Measurements from ENCODE around the gene CYP19A1.

Gene CYP19A1

DNA sequence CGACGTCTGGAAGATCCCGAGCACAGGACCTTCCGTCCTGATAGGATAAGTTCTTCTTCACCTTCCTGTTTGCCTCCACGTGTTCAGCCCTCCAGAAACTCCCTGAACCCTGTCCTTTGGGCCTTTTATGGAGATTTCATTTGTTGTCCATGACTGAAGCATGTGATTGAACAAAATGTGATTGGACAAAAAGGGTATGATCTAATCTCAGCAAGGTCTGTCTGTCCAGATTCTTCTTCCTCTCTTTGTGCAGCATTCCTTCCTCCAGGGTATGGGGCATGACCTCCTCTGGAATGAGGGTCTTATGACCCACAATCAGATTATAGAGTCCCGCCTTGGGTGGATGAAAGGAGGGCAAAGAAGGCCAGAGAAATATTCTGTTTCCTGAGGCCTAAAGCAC lies at the start of gene CYP19A1:
Gene CYP19A1, minus strand, starts transcription at position 101 of the 400 bp plus-strand sequence. CDS start 95,684 bp downstream, outside the sequence.
- DNase-seq, result no peak

DNA sequence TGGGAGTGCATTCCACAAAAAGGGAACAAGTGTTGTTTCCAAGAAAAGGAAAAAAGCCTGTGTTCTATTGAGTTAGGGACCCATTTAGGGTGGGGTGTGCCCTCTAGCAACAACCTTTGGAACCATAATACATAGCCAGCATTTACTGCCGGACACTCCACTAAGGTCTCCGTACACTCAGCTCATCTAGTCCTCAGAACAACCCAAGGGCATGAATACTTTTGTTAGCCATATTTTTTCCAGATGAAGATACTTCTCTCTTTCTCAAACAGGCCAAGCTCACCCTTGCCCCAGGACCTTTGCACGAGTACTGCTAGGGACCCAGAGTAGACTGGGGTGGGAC lies 49.3 kb upstream of the CYP19A1 start:
- no peak for DNase-seq

DNA sequence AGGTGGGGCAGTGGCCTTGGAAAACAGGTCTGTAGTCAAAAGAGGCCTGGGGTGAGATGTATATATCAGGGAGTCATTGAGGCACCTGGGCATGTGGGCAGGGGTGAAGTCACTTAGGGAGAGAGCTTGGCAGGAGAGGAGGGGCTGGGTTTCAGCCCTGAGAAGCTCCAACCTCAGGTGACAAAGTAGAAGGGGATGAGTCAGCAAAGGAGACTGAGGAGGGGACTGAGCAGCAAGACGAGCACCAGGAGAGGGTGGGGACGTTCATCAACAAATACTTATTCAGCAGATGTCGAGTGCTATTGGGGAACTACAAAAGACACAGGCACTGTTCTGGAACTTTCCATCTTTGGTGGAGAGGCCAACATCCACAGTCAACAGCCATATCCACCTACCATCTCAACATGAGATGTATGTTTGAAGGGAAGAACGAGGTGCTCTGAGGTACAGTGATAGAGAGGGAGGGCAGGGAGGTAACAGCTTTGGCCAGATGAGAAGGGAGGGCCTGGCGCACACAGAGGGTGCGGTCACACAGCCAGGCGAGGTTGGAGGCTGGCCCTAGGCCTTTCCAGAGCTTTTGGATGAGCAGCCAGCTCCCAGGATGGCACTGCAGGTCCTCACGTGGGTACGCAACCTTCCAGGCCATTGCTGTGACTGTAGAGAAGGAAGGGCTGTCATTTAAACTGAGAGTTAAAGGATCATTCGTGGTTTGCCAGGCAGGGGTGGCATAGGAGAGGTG lies 48.7 kb upstream of the CYP19A1 start:
- no peak for DNase-seq

GRCh38 chr15:51386486-51386885 lies 48.1 kb upstream of the CYP19A1 start:
- no peak for DNase-seq

DNA sequence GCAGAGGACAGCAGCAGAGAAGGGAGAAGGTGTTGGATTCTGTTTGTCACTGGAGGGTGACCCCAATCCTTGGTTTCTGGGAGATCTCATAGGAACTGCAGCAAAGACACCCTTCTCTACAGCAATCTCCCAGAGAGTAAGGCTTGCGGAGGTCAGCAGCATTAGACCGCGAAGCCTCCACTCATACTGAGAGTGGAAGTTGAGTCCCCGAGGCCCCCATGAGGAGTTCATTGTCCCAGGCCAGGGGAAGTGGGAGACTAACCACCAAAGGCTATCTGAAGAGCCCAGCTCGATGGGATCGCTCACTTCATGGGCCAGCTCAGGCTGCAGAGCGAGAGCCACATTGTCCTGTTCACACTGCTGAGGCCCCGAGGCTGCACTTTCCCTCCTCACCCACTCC lies 47.6 kb upstream of the CYP19A1 start:
- DNase-seq, result no peak

- DNase-seq, result peak; percentile 10
Measured at GRCh38 chr15:51382787-51383186, 44.4 kb upstream of the CYP19A1 start.

DNA sequence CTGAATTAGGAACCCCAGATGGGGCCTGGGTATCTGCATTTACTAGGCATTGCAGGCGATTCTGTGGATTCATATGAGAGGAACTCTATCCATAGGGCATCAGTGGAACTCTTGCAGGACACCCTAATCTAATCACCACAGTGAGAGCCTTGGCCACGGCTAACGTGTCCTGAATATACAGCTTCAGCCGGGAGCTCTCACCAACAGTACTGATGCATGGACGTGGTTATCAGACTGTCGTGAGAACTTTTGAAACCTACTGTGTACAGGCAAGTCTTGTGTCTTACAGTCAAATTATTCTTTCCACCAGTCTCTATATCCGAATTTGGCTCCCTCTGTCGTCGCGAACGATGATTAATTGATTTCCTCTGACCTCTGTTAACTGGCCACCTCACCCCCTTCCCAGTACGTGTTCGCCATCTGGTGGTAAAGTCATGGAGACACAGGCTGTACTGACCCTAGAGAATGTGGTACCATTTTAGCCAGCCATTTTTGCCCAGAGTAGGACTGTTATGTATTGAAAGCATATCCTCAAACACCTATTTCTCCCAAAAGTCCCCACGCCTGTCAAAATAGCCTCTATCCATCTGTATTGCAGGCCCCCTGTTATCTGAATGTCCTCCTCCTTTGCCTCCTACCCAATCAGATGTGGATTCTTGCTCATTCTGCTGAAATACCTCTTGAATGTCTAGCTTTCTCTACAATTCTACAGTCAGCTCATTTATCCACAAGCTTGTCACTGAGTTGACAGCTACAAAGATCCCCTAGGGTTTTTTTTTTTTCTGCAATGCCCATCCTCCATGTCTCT lies 42.8 kb upstream of the CYP19A1 start:
- DNase-seq, result peak; percentile 76

DNA sequence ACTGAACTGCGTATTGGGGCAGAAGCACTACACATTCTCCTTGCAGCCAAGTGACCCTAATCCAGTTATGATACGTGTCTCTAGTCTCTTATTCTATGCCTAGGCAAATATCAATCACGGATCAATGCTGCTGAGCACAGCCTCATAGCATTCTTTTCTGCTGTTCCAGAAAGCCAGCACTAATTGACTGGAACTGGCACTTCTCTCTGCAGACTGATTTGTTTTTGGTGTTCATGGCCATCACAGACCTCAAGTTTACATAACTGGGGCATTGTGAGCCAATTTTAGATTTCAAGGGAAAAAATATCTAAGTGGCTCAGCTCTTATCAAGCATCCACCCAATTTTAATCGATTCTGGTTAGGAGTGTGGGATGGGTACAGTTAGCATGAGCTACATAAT lies 41.0 kb upstream of the CYP19A1 start:
- DNase-seq, result no peak

- no peak for DNase-seq
Measured at GRCh38 chr15:51378406-51378805, 40.0 kb upstream of the CYP19A1 start.

GRCh38 chr15:51377038-51377786 lies 38.8 kb upstream of the CYP19A1 start:
- DNase-seq, result no peak

- no peak for DNase-seq
Measured at GRCh38 chr15:51375966-51376640, 37.7 kb upstream of the CYP19A1 start.

GRCh38 chr15:51374131-51374530 lies 35.7 kb upstream of the CYP19A1 start:
- DNase-seq, result no peak

- DNase-seq, result no peak
Measured at GRCh38 chr15:51371266-51371665, 32.9 kb upstream of the CYP19A1 start.

- DNase-seq, result no peak
Measured at GRCh38 chr15:51369451-51369761, 31.0 kb upstream of the CYP19A1 start.

GRCh38 chr15:51368751-51369450 lies 30.5 kb upstream of the CYP19A1 start:
- DNase-seq, result no peak

- no peak for DNase-seq
Measured at GRCh38 chr15:51368307-51368706, 29.9 kb upstream of the CYP19A1 start.

GRCh38 chr15:51367322-51367976 lies 29.1 kb upstream of the CYP19A1 start:
- DNase-seq, result no peak

GRCh38 chr15:51366920-51367319 lies 28.5 kb upstream of the CYP19A1 start:
- no peak for DNase-seq

DNA sequence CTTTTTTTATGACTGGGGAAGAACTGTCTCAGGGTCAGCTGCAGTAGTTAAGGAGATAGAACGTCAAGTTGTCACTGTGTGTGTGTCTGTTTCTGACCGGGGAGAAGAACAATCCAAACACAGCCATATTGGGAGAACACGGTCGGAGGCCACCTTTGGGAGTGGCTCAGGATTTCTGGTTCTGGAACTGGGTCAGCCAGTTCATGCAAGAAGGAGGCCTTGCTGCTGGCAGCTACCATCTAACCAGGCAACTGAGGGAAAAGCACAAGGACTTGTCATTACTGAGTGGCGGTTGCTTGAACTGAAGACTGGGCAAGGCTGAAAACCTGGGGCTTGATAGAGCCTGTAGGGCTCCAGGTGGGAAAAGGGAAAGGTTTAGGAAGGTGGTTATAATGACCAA lies 27.7 kb upstream of the CYP19A1 start:
- DNase-seq, result no peak

- no peak for DNase-seq
Measured at GRCh38 chr15:51365417-51365816, 27.0 kb upstream of the CYP19A1 start.

- no peak for DNase-seq
Measured at GRCh38 chr15:51363383-51363782, 25.0 kb upstream of the CYP19A1 start.

GRCh38 chr15:51359981-51360380 lies 21.6 kb upstream of the CYP19A1 start:
- DNase-seq, result no peak
